Activated T-helper 2 cell treated with anti-CD3 and anti-CD28 coated beads, Interferon-gamma antibody, Interleukin-2, Interleukin-4, amounts not matched to agents 10 μg/mL and 5 μg/mL and 100 μg/mL, durations not matched to agents 14 hours and 24 hours and 36 hours (primary cell): ENCODE results near the gene LRRC47. TPM values are rescaled to one million over a fixed set of nuclear protein-coding genes. Genes with fewer than 3 reads are reported as not detected.

Experiments
- DNase-seq: peaks from one replicate; pipeline ENCODE4 v3.0.0; 2021; ENCODE audit warnings: low spot score
- H3K27ac Mint-ChIP-seq: one replicate; pipeline ENCODE4 v1.8.0; 2021; ENCODE audit warnings: mixed read lengths
- H3K27me3 Mint-ChIP-seq: one replicate; pipeline ENCODE4 v1.8.0; 2021; ENCODE audit warnings: low read depth, mixed read lengths
- H3K36me3 Mint-ChIP-seq: one replicate; pipeline ENCODE4 v1.8.0; 2021; ENCODE audit warnings: low read depth, mixed read lengths
- H3K4me1 Mint-ChIP-seq: one replicate; pipeline ENCODE4 v1.8.0; 2021; ENCODE audit warnings: low read depth, mixed read lengths
- H3K4me3 Mint-ChIP-seq: one replicate; pipeline ENCODE4 v1.8.0; 2021; ENCODE audit warnings: low read depth, mild to moderate bottlenecking, moderate library complexity, mixed read lengths
- H3K9me3 Mint-ChIP-seq: one replicate; pipeline ENCODE4 v1.8.0; 2021; ENCODE audit warnings: mixed read lengths
- intact Hi-C: fragments of 100-400 bp; cut with micrococcal nuclease; formaldehyde crosslinking; loops from one replicate; pipeline ENCODE4 v1.15.1; 2023
- total RNA-seq: library from RNA; stranded (reverse); gene quantifications from 2 replicates; pipeline ENCODE4 v1.2.3, GENCODE V29; 2022

The LRRC47 gene
- total RNA-seq, 1 donor from 2014 or later = 40.4 TPM

- Mint-ChIP-seq H3K4me3 (no peak overlapping the region), H3K36me3 (peaks cover 20% of the 10 kb centered on the region), H3K27me3 (no peaks in the 10 kb centered on the region), H3K27ac (no peak overlapping the region), H3K9me3 (no peaks in the 10 kb centered on the region), H3K4me1 (peaks cover 19% of the 10 kb centered on the region)
- intact Hi-C loops = loop anchor here (10.0 kb wide), 1 partner anchor 135 kb away; the partner anchor contains the start of genes TP73 and WRAP73
- DNase-seq = no peak
These were observed 6.6 kb downstream of the LRRC47 start for GRCh38 chr1:3789421-3790300.

DNA sequence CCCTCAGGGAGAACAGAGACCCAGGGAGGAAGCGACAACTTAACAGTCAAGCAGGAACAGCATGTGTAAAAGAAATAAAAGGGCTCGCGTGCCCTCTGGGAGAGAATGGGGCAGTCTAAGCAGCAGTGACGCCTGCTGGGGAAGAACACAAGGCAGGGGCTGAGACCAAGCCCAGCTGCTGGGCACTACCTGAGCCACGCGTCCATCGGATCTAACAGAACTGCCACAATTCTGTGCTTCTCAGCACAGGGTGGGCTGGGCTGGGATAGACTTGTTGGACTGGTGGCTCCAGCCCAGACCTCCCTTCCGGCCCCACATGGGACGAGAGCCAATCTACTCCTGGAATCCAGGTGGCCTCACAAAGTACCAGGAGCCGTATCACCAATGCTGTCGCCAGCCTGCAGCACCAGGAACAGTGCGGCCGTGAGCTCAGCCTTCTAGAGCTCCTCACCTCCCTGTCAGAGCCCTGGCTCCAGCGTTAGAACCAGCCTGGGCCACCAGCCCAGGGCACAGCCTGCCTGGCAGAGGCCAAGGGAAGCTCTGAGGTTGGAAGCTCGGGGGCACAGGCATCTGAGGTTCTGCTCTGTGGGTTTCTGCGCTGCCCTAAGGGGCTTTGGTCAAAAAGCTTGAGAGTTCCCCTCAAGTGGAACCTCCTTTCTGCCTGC, 7.4 kb downstream of the LRRC47 start:
- Mint-ChIP-seq H3K27me3 (no peaks in the 10 kb centered on the region), H3K27ac (no peak overlapping the region), H3K4me3 (no peak overlapping the region), H3K9me3 (no peaks in the 10 kb centered on the region), H3K4me1 (peaks cover 19% of the 10 kb centered on the region), H3K36me3 (peaks cover 27% of the 10 kb centered on the region)
- intact Hi-C loops = no loop called here
- no peak for DNase-seq

GRCh38 chr1:3787745-3788605, 8.3 kb downstream of the LRRC47 start:
- DNase-seq = no peak
- H3K27me3 Mint-ChIP-seq = no peaks in the 10 kb centered on the region
- peaks cover 31% of the 10 kb centered on the region for H3K36me3 Mint-ChIP-seq
- H3K9me3 Mint-ChIP-seq = no peaks in the 10 kb centered on the region
- no peak overlapping the region for H3K27ac Mint-ChIP-seq
- H3K4me3 Mint-ChIP-seq = no peak overlapping the region
- H3K4me1 Mint-ChIP-seq = peaks cover 11% of the 10 kb centered on the region
- intact Hi-C loops = no loop called here

GRCh38 chr1:3787349-3787715, 9.0 kb downstream of the LRRC47 start:
- no peaks in the 10 kb centered on the region for H3K27me3 Mint-ChIP-seq
- H3K9me3 Mint-ChIP-seq = no peaks in the 10 kb centered on the region
- peaks cover 34% of the 10 kb centered on the region for H3K36me3 Mint-ChIP-seq
- no peak overlapping the region for H3K27ac Mint-ChIP-seq
- DNase-seq = no peak
- H3K4me3 Mint-ChIP-seq = no peak overlapping the region
- peaks cover 10% of the 10 kb centered on the region for H3K4me1 Mint-ChIP-seq
- intact Hi-C loops = no loop called here

DNA sequence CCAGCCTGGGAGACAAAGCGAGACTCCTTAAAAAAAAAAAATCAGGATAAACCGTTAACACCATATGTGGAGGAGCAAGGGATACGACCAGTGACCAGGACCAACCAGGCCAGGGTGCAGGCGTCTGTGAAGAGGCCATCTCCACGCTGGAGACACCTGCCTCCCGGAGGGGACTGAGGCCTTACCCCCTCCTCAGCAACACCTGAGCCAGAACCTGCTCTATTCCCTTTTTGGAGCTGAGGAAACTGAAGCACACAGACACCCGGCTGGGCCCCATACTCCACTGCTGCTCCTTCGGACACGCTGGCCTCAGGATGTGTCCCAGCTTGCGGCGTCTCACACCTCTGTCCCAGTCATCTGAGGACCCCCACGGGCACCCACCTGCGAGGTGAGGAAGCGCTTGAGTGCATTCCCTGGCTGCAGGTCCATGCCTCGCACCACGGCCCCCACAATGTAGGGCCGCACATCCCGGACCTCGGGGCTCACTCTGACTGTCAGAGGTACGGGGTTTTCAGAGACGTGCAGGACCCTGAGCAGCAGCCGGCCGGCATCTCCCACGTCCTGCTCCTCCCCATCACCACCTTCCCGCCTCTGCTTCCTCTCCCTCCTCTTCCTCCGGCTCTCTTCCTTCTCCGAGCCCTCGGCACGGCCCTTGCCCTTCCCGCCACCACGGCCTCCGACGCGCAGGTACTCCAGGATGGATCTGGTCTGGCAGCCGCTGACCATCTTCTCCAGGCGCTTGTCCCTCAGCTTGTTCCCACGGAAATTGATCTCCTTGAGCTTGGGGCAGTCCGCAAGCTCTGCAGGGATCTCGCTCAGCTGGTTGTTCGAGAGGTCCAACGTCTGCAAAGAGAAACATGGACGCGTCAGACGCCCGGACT, 9.6 kb downstream of the LRRC47 start:
- no peak for DNase-seq

DNA sequence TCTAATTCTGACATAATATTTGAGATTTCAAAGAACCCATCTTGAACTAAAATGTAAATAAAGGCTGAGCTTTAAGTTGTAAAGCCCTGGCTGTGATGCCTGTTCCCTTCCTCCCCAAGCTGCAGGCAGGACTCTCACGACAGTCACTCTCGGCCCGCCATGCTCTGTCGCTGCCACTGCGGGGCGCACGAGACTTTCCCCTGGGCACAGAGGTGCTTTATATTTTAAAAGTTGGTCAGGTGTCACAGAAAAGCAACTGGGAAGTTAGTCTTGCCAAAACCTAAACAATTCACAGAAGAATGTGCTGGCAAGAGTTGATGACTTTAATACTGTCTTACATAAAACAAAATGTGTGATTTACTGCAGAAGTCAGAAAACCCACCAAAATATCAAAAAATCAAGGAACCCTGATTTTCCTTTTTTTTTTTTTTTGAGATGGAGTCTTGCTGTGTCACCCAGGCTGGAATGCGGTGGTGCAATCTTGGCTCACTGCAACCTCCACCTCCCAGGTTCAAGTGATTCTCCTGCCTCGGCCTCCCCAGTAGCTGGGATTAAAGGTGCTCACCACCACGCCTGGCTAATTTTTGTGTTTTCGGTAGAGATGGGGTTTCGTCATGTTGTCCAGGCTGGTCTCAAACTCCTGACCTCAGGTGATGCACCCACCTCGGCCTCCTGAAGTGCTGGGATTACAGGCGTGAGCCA, 10.7 kb downstream of the LRRC47 start:
- intact Hi-C loops = no loop called here
- no peak overlapping the region for H3K27ac Mint-ChIP-seq
- peaks cover 10% of the 10 kb centered on the region for H3K4me1 Mint-ChIP-seq
- peaks cover 42% of the 10 kb centered on the region for H3K36me3 Mint-ChIP-seq
- no peaks in the 10 kb centered on the region for H3K27me3 Mint-ChIP-seq
- no peak overlapping the region for H3K4me3 Mint-ChIP-seq
- DNase-seq = no peak
- no peaks in the 10 kb centered on the region for H3K9me3 Mint-ChIP-seq

More for the DNA sequence above, 9.6 kb downstream of the LRRC47 start:
- Mint-ChIP-seq H3K27me3 (no peaks in the 10 kb centered on the region), H3K4me3 (no peak overlapping the region), H3K4me1 (peaks cover 10% of the 10 kb centered on the region), H3K9me3 (no peaks in the 10 kb centered on the region), H3K27ac (no peak overlapping the region), H3K36me3 (peaks cover 36% of the 10 kb centered on the region)
- intact Hi-C loops = no loop called here

DNA sequence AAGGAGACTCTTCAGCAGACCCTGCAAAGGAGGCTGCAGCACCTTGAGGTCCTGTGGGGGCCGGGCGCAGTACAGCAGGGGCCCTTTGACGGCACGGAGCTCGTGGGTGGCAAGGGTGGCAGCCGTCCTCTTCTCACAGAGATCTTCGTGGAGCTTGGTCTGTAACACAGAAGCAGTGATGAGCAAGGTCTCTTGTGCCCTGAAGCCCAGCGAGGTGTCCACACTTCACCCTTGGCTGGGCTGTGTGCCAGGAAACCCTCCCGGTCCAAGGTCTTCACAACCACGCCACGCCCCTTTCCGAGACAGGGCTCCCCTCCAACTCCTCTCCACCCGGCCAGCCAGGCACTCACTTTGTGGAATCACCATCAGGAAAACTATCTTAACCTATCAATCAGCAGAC, 11.3 kb downstream of the LRRC47 start:
- no peak overlapping the region for H3K4me3 Mint-ChIP-seq
- no peaks in the 10 kb centered on the region for H3K9me3 Mint-ChIP-seq
- peaks cover 10% of the 10 kb centered on the region for H3K4me1 Mint-ChIP-seq
- DNase-seq = no peak
- peaks cover 47% of the 10 kb centered on the region for H3K36me3 Mint-ChIP-seq
- H3K27me3 Mint-ChIP-seq = no peaks in the 10 kb centered on the region
- H3K27ac Mint-ChIP-seq = no peak overlapping the region
- intact Hi-C loops = no loop called here

- peaks cover 10% of the 10 kb centered on the region for H3K4me1 Mint-ChIP-seq
- H3K36me3 Mint-ChIP-seq = peaks cover 56% of the 10 kb centered on the region
- intact Hi-C loops = no loop called here
These were observed 12.4 kb downstream of the LRRC47 start for GRCh38 chr1:3783651-3784474.

GRCh38 chr1:3780901-3781300, 15.4 kb downstream of the LRRC47 start:
- Mint-ChIP-seq H3K27ac (no peak overlapping the region), H3K27me3 (no peaks in the 10 kb centered on the region), H3K36me3 (peaks cover 49% of the 10 kb centered on the region), H3K9me3 (no peaks in the 10 kb centered on the region), H3K4me1 (no peaks in the 10 kb centered on the region), H3K4me3 (no peak overlapping the region)
- no peak for DNase-seq
- intact Hi-C loops = no loop called here

More at GRCh38 chr1:3783651-3784474, 12.4 kb downstream of the LRRC47 start:
- no peak for DNase-seq
- Mint-ChIP-seq H3K9me3 (no peaks in the 10 kb centered on the region), H3K4me3 (no peak overlapping the region), H3K27ac (no peak overlapping the region), H3K27me3 (no peaks in the 10 kb centered on the region)

DNA sequence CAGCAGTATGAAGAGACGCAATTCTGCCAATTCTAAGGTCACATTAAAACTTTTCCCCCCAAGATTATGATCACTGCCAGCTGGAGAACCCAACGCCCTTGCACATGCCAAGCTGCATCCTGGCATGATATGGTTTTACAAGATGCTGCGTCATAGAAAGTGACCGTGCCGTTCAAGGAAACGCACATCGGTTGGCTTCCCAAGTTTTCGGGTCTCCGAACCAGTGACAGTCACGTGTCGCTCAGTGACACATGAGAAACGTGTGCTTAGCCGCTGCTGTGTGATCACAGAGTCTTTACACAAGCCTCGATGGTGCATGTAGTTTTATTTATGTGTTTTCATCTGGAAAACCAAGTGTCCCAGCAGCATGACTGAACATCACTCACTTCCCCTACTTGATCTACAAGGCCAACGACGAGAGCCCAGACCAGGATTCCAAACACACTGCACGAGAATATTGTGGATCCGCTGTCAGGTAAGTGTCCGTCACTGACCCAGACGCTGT, 16.3 kb downstream of the LRRC47 start:
- intact Hi-C loops = loop anchor here (10.0 kb wide), 1 partner anchor 125 kb away; the partner anchor contains the start of gene C1orf174

More for the DNA sequence above, 16.3 kb downstream of the LRRC47 start:
- Mint-ChIP-seq H3K27me3 (no peaks in the 10 kb centered on the region), H3K9me3 (no peaks in the 10 kb centered on the region), H3K4me1 (peaks cover 2% of the 10 kb centered on the region), H3K4me3 (no peak overlapping the region), H3K36me3 (peaks cover 43% of the 10 kb centered on the region), H3K27ac (no peak overlapping the region)
- no peak for DNase-seq
